HG02759 (cell line): ENCODE results near the gene MCMBP.

Experiments
- ATAC-seq: cut with Tn5 transposase; IDR thresholded peaks from one replicate; pipeline ENCODE4 v1.9.1; 2021; ENCODE audit warnings: mild to moderate bottlenecking, moderate library complexity; ENCODE audit not compliant: unreplicated experiment

The MCMBP gene

DNA sequence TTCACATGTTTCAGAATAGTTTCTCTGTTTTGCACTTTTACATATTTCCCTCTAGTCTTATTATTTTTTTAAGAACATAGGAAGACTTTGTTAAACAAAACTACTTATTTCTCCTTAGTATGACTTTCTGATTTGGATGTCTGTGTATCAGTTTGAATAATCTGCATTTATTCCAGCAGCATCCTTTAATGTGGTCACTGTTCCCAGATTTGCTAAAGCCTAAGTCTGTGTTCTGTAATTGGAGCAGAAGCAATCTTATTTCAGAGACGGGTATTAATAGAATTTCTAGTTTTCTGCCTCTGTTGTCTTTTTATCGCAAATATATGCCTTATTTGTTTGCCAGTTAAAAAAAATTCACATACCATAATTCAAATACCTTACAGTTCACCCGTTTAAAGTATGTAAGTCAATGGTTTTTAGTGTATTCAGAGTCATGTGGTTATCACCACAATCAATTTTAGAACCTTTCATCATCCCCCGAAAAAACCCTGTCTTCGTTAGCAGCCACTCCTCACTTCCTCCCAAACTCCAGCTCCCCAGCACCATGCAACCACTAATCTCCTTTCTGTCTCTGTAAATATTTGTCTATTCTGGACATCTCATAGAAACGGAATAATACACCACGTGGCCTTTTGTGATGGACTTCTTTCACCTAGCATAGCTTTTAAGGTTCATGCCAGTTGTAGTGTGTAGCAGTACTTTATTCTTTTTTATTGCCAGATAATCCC is 88.1 kb downstream of the MCMBP start:
- peak; percentile 72 for ATAC-seq

- ATAC-seq = no peak
Observed at GRCh38 chr10:119783665-119784027, 89.0 kb downstream of the MCMBP start.

GRCh38 chr10:119782981-119783664 is 89.5 kb downstream of the MCMBP start:
- no peak for ATAC-seq

GRCh38 chr10:119781498-119781897 is 91.1 kb downstream of the MCMBP start:
- no peak for ATAC-seq

DNA sequence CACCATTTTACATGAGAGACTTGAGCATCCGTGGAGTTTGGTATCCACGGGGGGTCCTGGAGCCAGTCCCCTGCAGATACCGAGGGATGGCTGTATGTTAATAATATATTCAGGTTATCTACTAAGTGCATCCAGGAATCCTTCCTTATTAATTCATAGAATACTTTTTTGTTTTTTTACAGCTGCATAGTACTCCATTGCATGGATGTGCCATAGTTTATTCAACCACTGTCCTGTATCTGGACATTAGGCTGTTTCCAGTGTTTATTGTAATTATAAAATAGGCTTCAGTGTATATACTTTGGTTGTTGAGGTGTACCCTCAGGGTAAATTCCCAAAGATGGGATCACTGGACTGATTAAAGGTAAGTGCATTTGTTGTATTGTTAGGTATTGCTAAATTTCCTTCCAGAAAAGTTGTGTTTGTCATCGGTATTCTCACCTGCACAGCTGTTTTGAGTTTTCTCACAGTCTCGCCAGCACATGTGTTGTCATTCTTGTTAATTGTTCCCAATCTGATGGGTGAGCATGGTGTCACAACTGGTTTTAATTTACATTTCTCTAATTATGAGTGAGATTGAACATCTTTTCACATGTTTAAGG is 91.7 kb downstream of the MCMBP start:
- ATAC-seq = no peak
